OCI-LY3 (cell line): Measurements from ENCODE around the gene NAV2.

Experiments used
- EZH2phosphoT487 ChIP-seq: fragments of 200-600 bp; shearing (Covaris generic); IDR thresholded peaks from 2 replicates; pipeline ENCODE4 v1.6.1; 2018; ENCODE audit warnings: antibody characterized with exemption, mixed run types, low read depth
- TF ChIP-seq, protein P1 (sequence below): fragments of 200-600, 300-600 bp; sonication (generic); IDR thresholded peaks from 2 replicates; pipeline ENCODE4 v1.5.1; 2014; ENCODE audit warnings: antibody characterized with exemption, low read length, low read depth

DNA sequence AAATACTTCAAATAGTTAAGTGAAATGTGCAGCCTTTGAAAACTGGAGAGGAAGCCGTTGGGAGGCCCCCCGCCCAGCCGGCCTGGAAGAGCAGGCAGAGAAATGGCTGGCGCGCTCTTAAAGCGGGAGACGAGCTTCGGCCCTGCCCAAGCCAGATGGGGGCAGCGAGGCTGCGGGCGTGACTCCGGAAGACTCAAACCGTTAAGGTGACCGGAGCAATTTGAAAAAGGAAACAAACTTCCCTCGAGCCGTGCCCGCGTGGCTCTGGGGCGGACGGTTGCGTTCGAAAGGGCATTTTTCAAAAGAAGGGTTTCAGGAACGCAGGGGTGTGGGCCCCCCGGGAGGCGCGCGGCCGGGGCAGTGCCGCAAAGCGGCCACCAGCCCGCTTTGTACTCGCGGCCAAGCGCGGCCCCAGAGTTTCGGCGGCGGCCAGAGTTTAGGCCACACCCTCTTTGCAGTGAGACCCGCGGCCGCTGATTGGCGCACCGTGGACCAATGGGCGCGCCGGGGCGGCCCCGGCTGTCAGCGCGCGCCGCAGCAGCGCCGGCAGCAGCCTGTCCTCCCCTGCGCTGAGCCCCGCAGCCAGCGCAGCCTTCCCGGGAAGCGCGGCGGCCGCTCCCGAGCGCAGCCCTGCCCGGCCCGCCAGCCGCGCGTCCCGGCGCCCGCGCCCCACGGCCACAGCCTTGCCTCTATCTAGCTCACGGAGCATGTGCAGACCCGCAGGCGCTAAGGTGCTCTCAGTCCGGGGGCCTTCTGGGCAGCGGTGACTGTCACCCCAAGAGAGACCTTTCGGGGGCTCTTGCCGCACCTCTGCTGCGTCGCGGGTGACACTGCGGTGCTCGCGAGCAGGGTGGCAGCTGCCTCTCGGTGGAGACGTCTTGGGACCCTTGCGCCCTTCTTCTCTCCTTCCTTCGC is at the start of gene NAV2:
- TF ChIP-seq, protein P1, sequence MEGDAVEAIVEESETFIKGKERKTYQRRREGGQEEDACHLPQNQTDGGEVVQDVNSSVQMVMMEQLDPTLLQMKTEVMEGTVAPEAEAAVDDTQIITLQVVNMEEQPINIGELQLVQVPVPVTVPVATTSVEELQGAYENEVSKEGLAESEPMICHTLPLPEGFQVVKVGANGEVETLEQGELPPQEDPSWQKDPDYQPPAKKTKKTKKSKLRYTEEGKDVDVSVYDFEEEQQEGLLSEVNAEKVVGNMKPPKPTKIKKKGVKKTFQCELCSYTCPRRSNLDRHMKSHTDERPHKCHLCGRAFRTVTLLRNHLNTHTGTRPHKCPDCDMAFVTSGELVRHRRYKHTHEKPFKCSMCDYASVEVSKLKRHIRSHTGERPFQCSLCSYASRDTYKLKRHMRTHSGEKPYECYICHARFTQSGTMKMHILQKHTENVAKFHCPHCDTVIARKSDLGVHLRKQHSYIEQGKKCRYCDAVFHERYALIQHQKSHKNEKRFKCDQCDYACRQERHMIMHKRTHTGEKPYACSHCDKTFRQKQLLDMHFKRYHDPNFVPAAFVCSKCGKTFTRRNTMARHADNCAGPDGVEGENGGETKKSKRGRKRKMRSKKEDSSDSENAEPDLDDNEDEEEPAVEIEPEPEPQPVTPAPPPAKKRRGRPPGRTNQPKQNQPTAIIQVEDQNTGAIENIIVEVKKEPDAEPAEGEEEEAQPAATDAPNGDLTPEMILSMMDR, result no peak
- TF ChIP-seq EZH2phosphoT487, result no peak
